ENCODE data around the gene CXCR5.

Gene CXCR5

GRCh38 chr11:118899706-118900360 is 16.1 kb downstream of the CXCR5 start:
- DNase-seq: no peak

- no peak for DNase-seq
These were observed 17.1 kb downstream of the CXCR5 start for GRCh38 chr11:118900535-118901384.

- no peak for DNase-seq
These were observed 18.0 kb downstream of the CXCR5 start for GRCh38 chr11:118901494-118902335.

- DNase-seq: no peak
These were observed 18.9 kb downstream of the CXCR5 start for GRCh38 chr11:118902336-118903203.

- no peak for DNase-seq
These were observed 19.7 kb downstream of the CXCR5 start for GRCh38 chr11:118903204-118904015.

- DNase-seq: peak; percentile 21
These were observed 23.7 kb downstream of the CXCR5 start for GRCh38 chr11:118907051-118908042.

GRCh38 chr11:118908264-118908663 is 24.6 kb downstream of the CXCR5 start:
- DNase-seq: no peak

GRCh38 chr11:118908901-118909618 is 25.4 kb downstream of the CXCR5 start:
- DNase-seq: no peak

GRCh38 chr11:118909619-118910308 is 26.1 kb downstream of the CXCR5 start:
- no peak for DNase-seq

- peak; percentile 44 for DNase-seq
These were observed 26.8 kb downstream of the CXCR5 start for GRCh38 chr11:118910309-118911112.

- DNase-seq: no peak
These were observed 27.6 kb downstream of the CXCR5 start for GRCh38 chr11:118911113-118911879.

GRCh38 chr11:118911880-118912741 is 28.4 kb downstream of the CXCR5 start:
- DNase-seq: no peak

- DNase-seq: no peak
These were observed 29.2 kb downstream of the CXCR5 start for GRCh38 chr11:118912742-118913410.

GRCh38 chr11:118913411-118914125 is 29.9 kb downstream of the CXCR5 start:
- no peak for DNase-seq
